Activated CD4-positive, alpha-beta T cell treated with anti-CD3 and anti-CD28 coated beads for 36 hours (primary cell): Measurements from ENCODE around the gene NAMPT. TPM values are rescaled to one million over a fixed set of nuclear protein-coding genes. Genes with fewer than 3 reads are reported as not detected.
A peak's percentile ranks its signal among the peaks of the same experiment; 100 is the strongest.
"Not testable (repeated sequence)": the region's sequence is repeated elsewhere in the genome, so short reads cannot be mapped to it uniquely, and the experiment has no call there.

Experiments used
- ATAC-seq: fragments of 200-7000 bp; cut with Tn5 transposase; one replicate; pipeline ENCODE4 v1.10.0; 2021; ENCODE audit warnings: mild to moderate bottlenecking, moderate library complexity
- CTCF ChIA-PET: fragments of 350-600 bp; sonication (Branson Sonifier 250); formaldehyde crosslinking; loops from one replicate; lab custom pipeline; 2021; ENCODE audit warnings: antibody characterized with exemption; lab: Charles Lee
- POLR2A ChIA-PET: fragments of 350-600 bp; sonication (Branson Sonifier 250); formaldehyde crosslinking; loops from one replicate; lab custom pipeline; 2021; ENCODE audit warnings: antibody characterized with exemption, inconsistent platforms; lab: Charles Lee
- DNase-seq: peaks from one replicate; pipeline ENCODE4 v3.0.0-alpha.2; 2020
- H3K27ac Mint-ChIP-seq: one replicate; pipeline ENCODE4 v1.8.0; 2021; ENCODE audit warnings: mixed read lengths
- H3K27me3 Mint-ChIP-seq: one replicate; pipeline ENCODE4 v1.8.0; 2021; ENCODE audit warnings: mixed read lengths
- H3K36me3 Mint-ChIP-seq: one replicate; pipeline ENCODE4 v1.8.0; 2021; ENCODE audit warnings: low read depth, mixed read lengths
- H3K4me1 Mint-ChIP-seq: one replicate; pipeline ENCODE4 v1.8.0; 2021; ENCODE audit warnings: mixed read lengths
- H3K4me3 Mint-ChIP-seq: one replicate; pipeline ENCODE4 v1.8.0; 2021; ENCODE audit warnings: mild to moderate bottlenecking, moderate library complexity, mixed read lengths
- H3K9me3 Mint-ChIP-seq: one replicate; pipeline ENCODE4 v1.8.0; 2021; ENCODE audit warnings: low read depth, mixed read lengths
- intact Hi-C, 2 experiments: fragments of 100-400 bp; cut with DNase I in 1 of 2; cut with micrococcal nuclease in 1 of 2; formaldehyde crosslinking; loops; one replicate each; pipeline versions ENCODE4 v1.14.2 to v1.15.1; 2022 to 2024; cut with DNase I, micrococcal nuclease
- total RNA-seq, 2 experiments: library from RNA; stranded (reverse); gene quantifications; one replicate each; pipeline ENCODE4 v1.2.3, GENCODE V29; 2021

NAMPT gene
- total RNA-seq, result 1,000 to 10,000 TPM in 1 of 2 experiments, 100 to 1,000 TPM in 1; 825 to 1,205 TPM

DNA sequence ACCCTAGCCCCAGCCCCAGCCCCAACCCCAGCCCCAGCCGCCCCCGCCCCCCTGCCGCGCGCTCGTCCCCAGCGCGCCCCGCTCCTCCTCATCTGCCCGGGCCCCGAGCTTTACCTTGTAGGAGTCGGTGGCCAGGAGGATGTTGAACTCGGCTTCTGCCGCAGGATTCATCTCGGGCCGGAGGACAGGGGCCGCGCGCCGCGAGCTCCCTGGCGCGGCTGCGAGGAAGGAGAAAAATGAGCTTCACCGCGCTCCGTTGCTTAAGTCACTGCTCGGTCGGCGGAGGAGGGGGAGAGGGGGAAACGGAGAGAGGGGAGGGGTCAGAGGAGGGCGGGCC is at the start of gene NAMPT:
TSS of gene NAMPT (minus strand) at position 270 of the 337 bp plus-strand sequence. CDS start at position 171, 99 bp downstream.
- no peak for ATAC-seq
- Mint-ChIP-seq H3K27me3 (no peaks in the 10 kb centered on the region), H3K36me3 (peaks cover 51% of the 10 kb centered on the region), H3K9me3 (peaks cover 2% of the 10 kb centered on the region), H3K4me3 (peak within 1 kb of the TSS; percentile 94), H3K27ac (peak within 1 kb of the TSS; percentile 99), H3K4me1 (peaks cover 46% of the 10 kb centered on the region)
- intact Hi-C loops, result loop anchor here (1.0 to 10.0 kb wide), 17 partner anchors 62 to 1460 kb away; partner anchors contain the start of genes CCDC71L (in 2 of the 2), SYPL1 (in 2 of the 2), CBLL1 (in 1 of the 2) and COG5 (in 1 of the 2)
- CTCF ChIA-PET, result interaction anchor here (1.0 to 2.0 kb wide), 7 partner anchors 60 to 451 kb away, joined by 3 to 12 read pairs (median 4); no protein-coding TSS in a partner anchor
- POLR2A ChIA-PET, result interaction anchor here (0.6 to 3.5 kb wide), 21 partner anchors 14 to 1342 kb away, joined by 3 to 69 read pairs (median 4); partner anchors contain the start of genes HBP1 and SYPL1
- DNase-seq, result no peak

DNA sequence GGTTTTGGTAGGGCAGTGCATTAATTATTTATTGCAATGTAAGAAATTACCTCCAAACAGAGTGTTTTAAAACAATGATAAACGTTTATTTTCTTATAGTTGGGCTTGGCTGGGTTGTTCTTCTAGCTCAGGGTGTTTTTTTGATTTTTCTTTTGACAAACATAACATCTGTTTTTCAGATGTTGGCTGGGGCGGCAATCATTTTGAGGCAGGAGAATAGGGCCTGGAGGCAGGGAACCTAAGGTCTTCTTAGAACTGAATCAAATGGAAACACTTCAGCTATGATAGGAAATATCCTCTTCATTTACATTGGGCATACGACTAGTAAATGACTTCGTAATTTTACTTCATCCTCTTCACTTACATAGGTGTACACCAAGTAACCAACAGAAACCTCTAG is 47.4 kb upstream of the NAMPT start:
- Mint-ChIP-seq H3K27ac (no peak overlapping the region), H3K27me3 (peaks cover 20% of the 10 kb centered on the region), H3K9me3 (peaks cover 7% of the 10 kb centered on the region), H3K36me3 (peaks cover 4% of the 10 kb centered on the region), H3K4me1 (peaks cover 20% of the 10 kb centered on the region), H3K4me3 (no peak overlapping the region)
- intact Hi-C loops, result no loop called here
- POLR2A ChIA-PET, result no interaction called here
- DNase-seq (no peak), ATAC-seq (no peak)
- CTCF ChIA-PET, result interaction anchor here (0.5 to 2.1 kb wide), 7 partner anchors 9 to 1379 kb away, joined by 3 to 8 read pairs (median 4); no protein-coding TSS in a partner anchor

DNA sequence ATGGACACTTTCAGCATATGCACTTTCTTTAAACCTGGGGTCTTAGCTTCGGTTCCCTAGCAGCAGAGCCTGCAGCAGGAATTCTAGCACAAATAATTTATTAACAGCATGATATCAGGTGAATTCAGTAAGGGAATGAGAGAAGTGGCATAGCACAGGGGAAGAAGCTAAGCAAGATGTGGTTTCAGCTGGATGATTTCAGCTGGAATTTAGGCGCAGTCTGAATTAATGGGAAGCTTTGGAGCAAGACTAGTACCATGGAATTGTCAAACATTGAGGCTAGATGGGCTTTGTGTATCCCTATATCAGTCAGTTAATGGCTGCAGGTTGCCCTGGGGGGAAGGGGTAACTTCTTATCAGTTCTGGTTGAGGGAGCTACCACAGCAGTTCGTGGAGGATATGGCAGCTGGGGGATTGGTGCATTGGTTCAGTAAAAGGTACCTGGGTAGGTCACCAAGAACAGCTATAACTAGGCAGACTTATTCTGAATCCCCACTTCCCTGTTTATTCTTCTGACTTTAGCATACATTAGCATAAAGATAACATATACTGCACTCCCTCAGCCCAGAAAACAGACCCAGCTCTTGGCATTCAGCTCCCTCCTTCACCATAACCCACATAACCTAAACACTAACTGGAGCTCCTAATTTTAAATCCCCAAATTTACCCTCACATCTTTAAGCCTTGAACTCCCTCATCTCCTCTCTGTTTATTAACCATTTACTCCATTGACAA is 46.8 kb upstream of the NAMPT start:
- Mint-ChIP-seq H3K36me3 (no peaks in the 10 kb centered on the region), H3K27ac (no peak overlapping the region), H3K4me3 (no peak overlapping the region), H3K9me3 (peaks cover 4% of the 10 kb centered on the region), H3K27me3 (peaks cover 20% of the 10 kb centered on the region), H3K4me1 (peaks cover 20% of the 10 kb centered on the region)
- intact Hi-C loops, result no loop called here
- no peak for ATAC-seq
- CTCF ChIA-PET, result interaction anchor here (0.5 to 2.1 kb wide), 9 partner anchors 8 to 1379 kb away, joined by 3 to 8 read pairs (median 4); no protein-coding TSS in a partner anchor
- DNase-seq, result no peak
- POLR2A ChIA-PET, result no interaction called here

DNA sequence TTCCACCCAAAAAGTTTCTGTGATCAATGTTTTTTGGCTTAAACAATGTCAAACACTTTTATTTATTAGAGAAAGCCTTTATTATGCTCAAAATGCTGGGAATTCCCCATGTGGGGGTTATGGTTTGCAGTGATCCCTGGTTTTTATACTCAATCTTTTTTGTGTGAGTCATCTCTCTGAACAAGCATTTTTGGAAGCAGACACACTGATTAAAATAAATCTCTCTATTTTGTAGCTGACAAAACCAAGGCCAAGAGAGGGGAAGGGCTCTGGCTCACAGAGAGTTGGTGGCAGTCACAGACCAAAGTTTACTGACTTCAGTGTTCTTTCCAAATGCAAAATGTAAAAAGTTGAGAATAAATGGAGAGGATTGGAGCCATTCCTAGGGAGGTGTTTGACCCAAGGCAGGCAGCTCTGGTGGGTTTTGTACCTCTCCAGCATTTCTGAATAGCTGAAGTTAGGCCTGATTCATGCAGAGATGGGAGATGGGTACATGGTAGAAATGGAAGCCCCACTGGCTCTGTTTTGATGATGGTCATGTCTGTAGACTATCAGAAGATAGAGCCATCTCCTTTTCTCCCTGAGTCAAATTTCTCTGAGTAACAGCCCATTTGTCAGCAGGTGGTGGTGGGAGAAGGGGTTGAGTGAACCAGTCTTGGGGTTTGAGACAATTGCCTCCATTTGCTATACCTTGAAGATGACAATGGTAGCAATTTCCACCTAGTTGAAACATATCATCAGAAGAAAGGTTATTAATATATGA is 45.4 kb upstream of the NAMPT start:
- intact Hi-C loops, result loop anchor here in 1 of 2 experiments (1.0 kb wide), 1 partner anchor 15 kb away; no protein-coding TSS in a partner anchor
- DNase-seq (peak; percentile 27), ATAC-seq (peak; percentile 86)
- Mint-ChIP-seq H3K27me3 (peaks cover 19% of the 10 kb centered on the region), H3K4me1 (peaks cover 20% of the 10 kb centered on the region), H3K4me3 (no peak overlapping the region), H3K27ac (peak overlapping the region; percentile 53), H3K36me3 (no peaks in the 10 kb centered on the region), H3K9me3 (peaks cover under 1% of the 10 kb centered on the region)
- CTCF ChIA-PET, result interaction anchor here (0.7 to 2.1 kb wide), 6 partner anchors 9 to 392 kb away, joined by 3 to 8 read pairs (median 3); no protein-coding TSS in a partner anchor
- POLR2A ChIA-PET, result interaction anchor here (0.6 kb wide), 1 partner anchor 68 kb away, joined by 3 read pairs; no protein-coding TSS in a partner anchor

DNA sequence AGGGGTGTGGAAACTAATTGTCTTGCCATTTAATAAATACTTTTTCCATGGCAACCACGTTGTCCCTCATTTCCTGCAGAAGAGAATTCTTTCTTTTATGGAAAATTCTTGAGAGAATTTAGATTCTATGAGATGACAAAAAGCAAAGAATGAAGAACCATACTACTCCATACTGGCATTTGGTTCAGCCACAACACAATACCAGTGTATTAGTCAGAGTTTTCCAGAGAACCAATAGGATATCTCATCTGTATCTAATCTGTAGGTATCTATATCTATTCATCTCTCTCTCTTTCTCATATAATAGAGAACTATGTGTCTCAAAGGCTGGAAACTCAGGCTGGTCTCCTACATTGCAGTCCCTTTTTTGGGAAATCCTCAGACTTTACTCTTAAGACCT is 44.6 kb upstream of the NAMPT start:
- intact Hi-C loops, result no loop called here
- DNase-seq (no peak), ATAC-seq (no peak)
- H3K4me3 Mint-ChIP-seq, result no peak overlapping the region
- ChIA-PET POLR2A (no interaction called here), CTCF (interaction anchor here (0.7 kb wide), 1 partner anchor 393 kb away, joined by 3 read pairs; no protein-coding TSS in a partner anchor)
- peaks cover 19% of the 10 kb centered on the region for H3K27me3 Mint-ChIP-seq
- no peaks in the 10 kb centered on the region for H3K36me3 Mint-ChIP-seq
- H3K27ac Mint-ChIP-seq, result no peak overlapping the region
- no peaks in the 10 kb centered on the region for H3K9me3 Mint-ChIP-seq
- peaks cover 20% of the 10 kb centered on the region for H3K4me1 Mint-ChIP-seq

GRCh38 chr7:106327538-106328481 is 43.0 kb upstream of the NAMPT start:
- Mint-ChIP-seq H3K4me3 (no peak overlapping the region), H3K4me1 (peaks cover 20% of the 10 kb centered on the region), H3K27ac (no peak overlapping the region), H3K9me3 (no peaks in the 10 kb centered on the region), H3K36me3 (no peaks in the 10 kb centered on the region), H3K27me3 (peaks cover 17% of the 10 kb centered on the region)
- POLR2A ChIA-PET, result no interaction called here
- ATAC-seq, result no peak
- intact Hi-C loops, result no loop called here
- CTCF ChIA-PET, result no interaction called here
- DNase-seq, result no peak

DNA sequence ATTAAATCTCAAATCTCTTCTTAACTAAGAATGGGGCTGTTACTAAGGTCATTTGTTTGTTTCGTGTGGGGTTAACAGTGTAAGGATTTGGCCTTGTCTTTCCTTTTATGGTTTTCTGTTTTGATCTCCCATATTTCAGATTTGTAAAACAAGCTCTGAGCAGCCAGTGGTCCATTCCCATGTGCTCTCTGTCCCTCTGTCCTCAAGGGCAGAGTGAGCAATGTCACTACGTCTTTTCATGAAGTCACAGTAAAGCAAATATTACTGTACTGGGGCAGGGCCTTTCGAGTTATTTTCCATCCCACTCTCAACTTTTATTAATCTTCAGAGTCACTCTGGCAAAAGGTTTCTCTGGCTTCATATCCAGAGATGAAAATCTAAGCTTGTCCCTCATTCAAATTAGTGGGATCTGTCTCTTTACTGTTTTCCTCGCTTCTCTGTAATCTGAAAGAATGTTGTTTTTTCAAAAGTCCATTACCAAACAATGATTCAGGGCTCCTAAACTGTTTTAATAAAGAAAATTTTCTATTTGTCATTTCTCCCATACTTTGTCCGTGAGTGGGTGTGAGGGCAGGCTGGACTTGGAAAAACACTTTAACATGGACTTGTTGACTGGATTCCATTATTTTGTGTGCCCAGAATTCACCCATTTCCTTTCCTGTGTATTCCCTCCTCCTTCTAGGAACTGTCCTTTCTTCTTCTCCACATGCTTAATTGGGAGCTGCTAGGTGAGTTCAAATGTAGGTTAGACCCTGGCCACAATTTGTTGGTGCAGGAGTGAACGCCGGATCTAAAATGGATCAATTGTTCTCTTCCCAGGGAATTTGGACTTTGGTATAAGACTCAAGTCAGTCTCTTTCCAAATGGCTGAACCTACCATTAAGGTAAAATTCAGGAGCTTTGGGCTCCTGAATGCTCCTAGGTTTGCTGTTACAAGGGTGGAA is 42.1 kb upstream of the NAMPT start:
- Mint-ChIP-seq H3K4me1 (peaks cover 20% of the 10 kb centered on the region), H3K36me3 (no peaks in the 10 kb centered on the region), H3K4me3 (no peak overlapping the region), H3K27me3 (peaks cover 17% of the 10 kb centered on the region), H3K27ac (no peak overlapping the region), H3K9me3 (no peaks in the 10 kb centered on the region)
- ATAC-seq, result no peak
- intact Hi-C loops, result no loop called here
- POLR2A ChIA-PET, result no interaction called here
- DNase-seq, result no peak
- CTCF ChIA-PET, result no interaction called here

DNA sequence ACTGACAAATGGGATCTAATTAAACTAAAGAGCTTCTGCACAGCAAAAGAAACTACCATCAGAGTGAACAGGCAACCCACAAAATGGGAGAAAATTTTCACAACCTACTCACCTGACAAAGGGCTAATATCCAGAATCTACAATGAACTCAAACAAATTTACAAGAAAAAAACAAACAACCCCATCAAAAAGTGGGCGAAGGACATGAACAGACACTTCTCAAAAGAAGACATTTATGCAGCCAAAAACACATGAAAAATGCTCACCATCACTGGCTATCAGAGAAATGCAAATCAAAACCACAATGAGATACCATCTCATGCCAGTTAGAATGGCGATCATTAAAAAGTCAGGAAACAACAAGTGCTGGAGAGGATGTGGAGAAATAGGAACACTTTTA is 39.7 kb upstream of the NAMPT start:
- POLR2A ChIA-PET, ATAC-seq, CTCF ChIA-PET, H3K27ac Mint-ChIP-seq, H3K4me1 Mint-ChIP-seq, H3K9me3 Mint-ChIP-seq, H3K36me3 Mint-ChIP-seq, DNase-seq, H3K4me3 Mint-ChIP-seq, intact Hi-C loops: not testable (repeated sequence)
- peaks cover 24% of the 10 kb centered on the region for H3K27me3 Mint-ChIP-seq

GRCh38 chr7:106320254-106320770 is 35.5 kb upstream of the NAMPT start:
- H3K9me3 Mint-ChIP-seq, ATAC-seq, H3K36me3 Mint-ChIP-seq, POLR2A ChIA-PET, DNase-seq, H3K4me1 Mint-ChIP-seq, H3K4me3 Mint-ChIP-seq, intact Hi-C loops, H3K27ac Mint-ChIP-seq: not testable (repeated sequence)
- peaks cover 39% of the 10 kb centered on the region for H3K27me3 Mint-ChIP-seq
- CTCF ChIA-PET, result interaction anchor here (0.6 kb wide), 1 partner anchor 1127 kb away, joined by 4 read pairs; no protein-coding TSS in a partner anchor
